T follicular helper cell (primary cell): Measurements from ENCODE around the gene MTMR3.

Experiments used
- DNase-seq: peaks from one replicate; pipeline ENCODE4 v3.0.0-alpha.2; 2020; ENCODE audit warnings: low read depth

Gene MTMR3

DNA sequence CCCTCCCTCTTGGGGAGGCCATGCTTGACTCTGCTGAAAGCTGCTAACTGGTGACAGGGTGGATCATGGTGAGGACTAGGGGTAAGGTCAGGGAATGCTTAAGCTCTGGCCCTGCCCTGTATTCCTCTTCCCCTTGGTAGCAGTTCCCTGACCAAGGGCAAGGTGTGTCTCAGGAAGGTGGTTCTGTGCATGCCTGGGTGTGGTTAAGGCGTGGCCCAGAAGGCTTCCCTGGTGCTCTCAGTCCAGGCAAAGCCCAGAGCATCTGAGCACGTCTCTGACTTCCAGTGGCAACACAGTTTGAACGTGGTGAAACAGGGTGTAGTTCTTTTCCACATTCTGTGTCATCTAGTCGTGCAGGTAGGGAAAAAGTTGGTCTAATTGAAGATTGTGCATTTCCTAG lies 144.2 kb downstream of the MTMR3 start:
- DNase-seq = no peak

DNA sequence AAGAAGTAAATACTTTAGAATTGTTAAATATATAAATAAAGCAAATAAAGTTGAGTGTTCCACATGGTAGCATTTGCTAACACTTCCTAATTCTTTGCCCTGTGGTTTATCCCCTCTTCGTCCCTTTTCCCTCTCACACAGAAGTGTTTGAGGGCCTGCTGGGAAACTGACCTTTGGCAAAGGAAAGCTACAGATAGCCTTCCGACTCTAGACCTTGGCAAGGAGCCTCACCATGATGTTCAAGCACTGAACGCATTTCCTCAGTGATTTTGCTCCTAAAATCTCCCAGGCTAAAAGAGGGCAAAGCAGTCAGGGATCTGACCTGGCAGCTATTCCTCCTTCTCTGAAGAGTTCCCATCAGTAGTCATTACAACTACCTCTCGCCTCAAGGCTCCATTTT lies 144.8 kb downstream of the MTMR3 start:
- no peak for DNase-seq

DNA sequence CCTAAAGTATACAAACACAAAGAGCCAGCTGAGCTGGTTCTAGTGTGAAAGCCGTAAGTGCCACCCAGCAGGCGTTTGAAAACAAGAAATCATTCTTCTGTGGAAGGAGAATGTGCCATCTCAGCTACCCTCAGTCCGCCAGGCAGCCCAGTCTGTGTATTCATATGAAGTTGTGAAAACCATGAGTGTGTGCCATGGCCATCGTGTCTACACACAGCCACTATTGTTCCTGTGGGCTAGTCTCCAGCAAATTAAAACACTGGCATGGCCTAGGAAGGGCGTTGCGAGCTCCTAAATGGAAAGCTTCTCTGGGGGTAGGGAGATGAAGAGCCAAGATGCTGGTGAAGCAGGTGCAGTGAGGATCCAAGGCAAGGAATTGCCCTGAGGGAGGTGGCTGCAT lies 145.8 kb downstream of the MTMR3 start:
- DNase-seq = no peak

DNA sequence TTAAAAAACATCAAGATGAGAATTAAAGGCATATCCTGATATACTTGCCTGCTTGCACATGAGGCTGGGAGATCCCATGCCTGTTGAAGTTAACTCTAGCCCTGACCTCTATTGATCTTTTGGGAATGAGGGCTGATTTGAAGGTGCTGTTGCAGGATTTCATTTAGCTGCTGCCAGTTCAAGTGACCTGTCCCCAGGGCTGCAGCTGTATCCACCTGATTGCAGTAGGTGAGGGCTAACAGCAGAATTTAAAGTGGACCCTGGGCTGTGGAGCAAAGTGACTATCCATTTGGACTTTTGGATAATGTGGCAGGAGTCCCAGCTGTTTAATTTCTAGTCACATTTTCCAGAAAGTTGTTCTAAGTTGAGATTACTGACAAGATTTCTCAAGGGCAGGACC lies 146.5 kb downstream of the MTMR3 start:
- DNase-seq = no peak

DNA sequence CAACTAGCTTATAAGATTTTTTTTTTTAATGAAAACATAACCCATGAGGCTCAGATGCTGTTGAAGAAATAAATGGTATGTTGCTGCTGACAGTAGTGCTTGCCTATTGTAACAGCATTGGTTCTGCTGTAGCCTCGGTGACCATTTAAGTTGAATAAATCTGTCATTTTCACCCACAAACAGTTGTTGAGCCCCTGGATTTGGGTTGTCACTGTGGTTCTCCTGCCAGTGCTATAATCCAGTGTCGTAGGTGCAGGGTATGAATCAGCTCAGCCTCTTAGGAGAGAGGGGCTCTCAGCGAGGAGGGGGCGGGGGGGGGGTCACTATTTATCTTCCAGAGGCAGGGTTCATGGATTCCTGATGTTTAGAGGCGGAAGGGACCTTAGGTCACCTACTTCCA lies 147.4 kb downstream of the MTMR3 start:
- no peak for DNase-seq

DNA sequence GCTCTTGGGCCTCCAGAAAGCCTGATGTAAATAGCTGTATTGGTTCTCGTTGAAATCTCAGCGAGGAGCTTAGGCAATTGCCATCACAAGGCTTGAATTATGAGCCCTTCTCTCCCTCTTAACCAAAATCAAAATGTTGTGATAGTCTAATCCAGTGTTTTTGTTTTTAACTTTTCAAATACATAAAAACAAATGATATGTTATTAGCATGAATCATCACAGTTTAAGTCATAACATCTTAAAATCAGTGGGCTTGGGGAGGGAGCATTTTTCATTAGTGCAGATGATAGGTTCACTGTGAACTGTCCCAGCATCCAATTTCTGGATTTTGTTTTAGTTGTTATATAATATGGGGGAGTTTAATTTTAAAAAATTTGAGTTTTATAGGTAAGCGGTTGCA lies 148.4 kb downstream of the MTMR3 start:
- DNase-seq = no peak

DNA sequence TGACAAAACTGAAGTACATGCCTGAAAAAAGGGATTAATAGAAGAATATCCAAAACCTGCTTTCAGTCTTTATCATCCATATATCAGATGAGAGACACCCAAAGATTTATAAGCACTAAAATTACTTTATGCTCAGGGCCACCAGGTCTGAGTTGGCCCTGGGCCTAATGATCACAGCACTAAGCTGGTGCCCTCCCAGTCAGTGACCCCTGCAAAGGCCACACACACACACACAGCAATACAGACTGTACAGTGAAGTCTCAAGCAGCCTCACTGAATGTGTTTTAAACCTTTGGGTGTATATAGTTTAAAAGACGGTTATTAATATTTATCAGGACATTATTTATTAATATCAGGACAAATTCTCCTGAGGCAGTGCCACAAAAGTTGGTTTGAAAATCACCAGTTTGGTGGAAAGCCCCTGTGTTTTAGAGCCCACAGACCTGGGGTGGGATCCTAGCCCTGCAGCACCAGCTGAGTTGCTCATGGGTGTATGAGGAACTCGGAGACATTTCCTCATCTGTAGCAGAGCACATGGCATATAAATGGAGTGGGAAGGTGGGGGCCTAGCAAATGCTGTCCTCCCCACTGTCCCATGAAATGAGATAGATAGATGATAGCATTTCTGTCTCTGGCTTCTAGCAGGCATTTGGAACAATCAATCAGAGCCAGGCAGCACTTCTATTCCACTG lies 148.9 kb downstream of the MTMR3 start:
- no peak for DNase-seq

DNA sequence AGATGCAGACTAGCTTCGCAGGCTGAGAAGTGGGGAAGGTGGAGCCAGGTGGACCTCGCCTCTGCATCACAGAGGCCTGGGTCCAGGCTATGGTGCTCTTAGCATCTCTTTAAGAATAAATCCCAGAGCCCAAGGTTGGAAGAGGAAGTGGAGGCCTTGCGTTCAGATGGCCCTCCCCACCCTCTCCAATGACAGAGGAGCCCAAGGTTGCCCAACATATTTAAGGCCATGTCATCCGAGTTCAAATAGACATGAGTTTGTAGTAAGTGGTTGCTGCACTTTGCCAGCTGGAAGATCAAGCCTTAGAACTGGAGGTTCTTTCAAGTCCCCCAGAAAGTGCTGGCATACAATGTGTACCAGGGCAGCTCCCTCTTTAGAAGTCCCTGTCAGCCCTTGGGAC lies 150.2 kb downstream of the MTMR3 start:
- no peak for DNase-seq

DNA sequence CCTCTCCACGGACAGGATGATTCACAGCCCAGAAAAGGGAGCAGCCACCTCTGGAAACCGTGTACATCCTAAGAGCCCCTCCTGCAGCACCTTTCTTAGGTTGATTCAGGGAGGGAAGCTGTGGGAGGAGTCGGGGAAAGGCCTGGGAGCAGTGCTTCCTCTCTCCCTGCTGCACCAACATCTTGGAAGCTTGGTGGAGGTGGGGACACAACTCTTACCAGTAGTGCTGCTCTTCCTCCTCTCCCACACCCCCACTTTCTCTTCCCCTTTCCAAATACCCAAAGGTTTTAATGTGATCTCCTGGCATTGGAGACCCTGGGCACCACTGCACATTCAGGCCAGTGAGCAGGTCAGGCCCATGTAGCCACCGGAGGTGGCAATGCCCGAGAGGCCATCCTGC lies 150.9 kb downstream of the MTMR3 start:
- DNase-seq = no peak

DNA sequence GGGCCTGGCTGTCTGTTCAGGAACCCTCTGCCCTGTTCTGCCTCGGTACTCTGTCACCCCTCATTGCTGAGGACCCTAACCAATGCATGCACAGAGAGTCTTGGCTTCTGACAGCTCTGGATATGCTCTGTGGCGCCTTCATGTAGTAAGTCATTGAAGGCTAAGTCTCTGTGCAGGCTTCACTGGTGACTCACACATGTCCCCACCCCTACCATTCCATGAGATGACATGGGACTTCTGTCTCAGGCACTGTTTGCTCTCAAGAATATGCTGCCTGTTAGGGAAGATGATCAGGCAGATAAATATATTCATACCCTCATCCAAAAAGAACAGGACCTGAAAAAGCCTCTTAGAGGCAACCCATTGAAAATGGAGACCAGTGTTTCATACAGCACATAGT lies 153.7 kb downstream of the MTMR3 start:
- DNase-seq = no peak

DNA sequence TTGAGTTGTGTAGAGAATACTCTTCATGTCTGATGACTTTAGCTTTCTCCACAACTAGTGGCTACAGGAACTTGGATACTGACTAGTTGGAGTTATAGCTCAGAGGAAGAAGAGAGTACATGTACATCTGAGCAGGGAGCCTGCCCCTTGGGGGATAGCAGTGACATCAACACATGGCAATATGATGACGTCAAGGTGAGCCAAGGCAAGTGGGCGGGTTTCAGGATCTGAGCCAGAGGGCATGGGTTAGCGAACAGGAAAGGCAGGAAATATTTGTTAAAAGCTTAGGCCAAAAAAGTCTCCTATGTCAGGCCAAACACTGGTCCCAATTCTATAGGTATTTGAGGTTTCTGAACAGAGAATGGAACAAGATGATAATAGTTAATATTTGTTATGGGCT lies 155.2 kb downstream of the MTMR3 start:
- no peak for DNase-seq

DNA sequence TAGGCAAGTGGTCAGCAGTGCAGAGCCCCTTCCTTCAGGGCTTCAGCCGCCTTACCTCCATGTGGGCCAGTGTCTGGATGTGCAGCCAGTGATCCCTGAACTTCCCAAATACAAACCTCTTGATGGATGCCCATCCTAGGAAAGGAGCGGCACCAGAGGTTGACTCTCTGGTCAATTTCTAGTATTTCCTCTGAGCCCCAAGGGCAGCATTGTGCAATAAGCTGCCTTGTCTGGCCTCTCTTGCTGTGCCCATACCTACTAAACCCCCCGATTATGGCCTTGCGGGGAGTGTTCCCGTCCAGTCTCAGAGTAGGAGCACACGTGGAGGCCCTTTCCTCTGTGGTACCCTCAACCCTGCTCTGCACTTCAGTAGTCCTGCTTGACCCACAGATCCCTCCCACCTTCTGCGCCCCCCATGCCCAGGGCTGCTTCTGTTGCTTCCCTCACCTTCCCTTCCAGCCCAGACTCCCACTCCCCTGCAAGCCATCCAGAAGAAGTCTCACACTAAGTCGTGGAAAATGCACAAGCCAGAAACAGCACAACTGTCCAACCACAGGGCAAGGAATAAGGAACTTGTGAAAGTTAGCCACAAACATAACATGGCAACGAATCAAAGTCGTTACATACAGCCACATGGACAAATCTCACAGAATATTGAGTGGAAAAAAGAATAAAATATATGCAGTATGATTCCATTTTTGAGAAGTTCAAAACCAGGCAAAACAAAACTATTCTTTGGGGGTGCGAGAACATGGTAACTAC lies 157.7 kb downstream of the MTMR3 start:
- no peak for DNase-seq

DNA sequence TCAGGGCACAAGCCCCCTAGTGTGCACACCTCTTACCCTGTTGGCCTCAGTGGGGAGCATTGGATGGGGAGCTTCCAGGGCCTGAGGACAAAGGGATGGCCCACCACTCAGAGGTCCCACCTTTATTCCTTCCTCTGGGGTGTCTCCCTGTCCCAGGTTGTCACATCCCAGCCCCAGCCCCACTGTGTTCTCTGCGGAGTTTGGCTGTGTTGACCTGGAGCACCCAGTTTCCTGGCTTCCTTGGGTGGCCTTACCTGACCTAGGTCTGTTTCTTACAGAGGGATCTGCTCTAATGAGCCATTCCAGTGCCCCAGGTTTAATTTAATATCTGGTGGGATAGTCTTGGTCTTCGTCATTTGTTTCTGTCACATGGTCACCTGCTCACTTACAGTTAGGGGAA lies 158.5 kb downstream of the MTMR3 start:
- no peak for DNase-seq

DNA sequence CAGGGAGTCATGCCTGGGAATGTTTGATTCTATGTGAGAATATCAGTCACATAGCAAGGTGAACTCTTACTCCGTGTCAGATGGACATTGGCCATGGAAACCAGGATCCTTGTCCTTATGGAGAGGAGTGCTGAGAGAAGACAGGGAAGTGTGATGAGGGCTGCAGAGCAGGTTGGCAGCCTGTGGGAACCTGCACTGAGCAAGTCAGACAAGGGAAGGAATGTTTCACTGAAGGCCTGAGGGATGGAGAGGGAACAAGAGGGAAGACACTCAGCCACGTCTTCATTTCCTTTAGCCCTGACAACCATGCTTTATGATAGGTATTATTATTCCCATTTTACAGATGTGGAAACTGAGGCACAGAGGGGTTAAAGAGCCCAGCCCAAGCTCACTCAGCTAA lies 158.9 kb downstream of the MTMR3 start:
- no peak for DNase-seq

DNA sequence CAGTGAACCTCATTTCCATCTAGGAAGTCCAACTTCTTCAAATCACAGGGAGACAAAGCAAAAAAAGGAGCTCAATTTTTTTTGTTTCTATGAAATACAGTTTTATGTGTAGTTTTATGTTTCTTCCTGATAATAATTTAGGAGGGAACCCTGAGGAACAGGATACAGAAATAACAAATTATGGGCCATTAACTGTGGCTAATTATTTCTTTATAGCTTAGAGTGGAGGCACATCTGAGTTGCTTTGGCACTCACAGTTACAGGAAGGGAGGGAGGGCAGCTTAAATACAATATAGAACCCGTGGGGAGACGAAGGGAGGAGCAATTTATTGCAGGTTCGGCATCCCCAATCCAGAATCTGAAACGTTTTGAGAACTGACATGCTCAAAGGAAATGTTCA lies 160.2 kb downstream of the MTMR3 start:
- no peak for DNase-seq

DNA sequence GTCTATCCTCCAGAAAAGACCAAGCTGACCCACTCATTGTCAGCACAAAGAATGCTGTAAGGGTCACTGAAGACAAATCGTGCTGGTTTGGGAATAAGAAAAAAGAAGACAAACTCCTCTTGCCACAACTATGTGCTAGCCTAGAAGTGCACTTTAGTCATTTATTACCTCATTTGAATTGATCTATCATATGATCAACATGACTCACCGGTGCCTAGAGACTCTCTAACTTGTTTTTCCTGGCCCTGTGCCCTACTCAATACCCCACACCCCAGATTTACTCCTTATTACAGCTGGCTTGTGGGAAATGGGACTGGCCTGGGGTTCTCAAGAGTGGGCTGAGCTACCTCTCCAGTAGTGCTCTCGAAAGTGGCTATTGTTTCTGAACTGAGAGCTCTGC lies 161.4 kb downstream of the MTMR3 start:
- no peak for DNase-seq

DNA sequence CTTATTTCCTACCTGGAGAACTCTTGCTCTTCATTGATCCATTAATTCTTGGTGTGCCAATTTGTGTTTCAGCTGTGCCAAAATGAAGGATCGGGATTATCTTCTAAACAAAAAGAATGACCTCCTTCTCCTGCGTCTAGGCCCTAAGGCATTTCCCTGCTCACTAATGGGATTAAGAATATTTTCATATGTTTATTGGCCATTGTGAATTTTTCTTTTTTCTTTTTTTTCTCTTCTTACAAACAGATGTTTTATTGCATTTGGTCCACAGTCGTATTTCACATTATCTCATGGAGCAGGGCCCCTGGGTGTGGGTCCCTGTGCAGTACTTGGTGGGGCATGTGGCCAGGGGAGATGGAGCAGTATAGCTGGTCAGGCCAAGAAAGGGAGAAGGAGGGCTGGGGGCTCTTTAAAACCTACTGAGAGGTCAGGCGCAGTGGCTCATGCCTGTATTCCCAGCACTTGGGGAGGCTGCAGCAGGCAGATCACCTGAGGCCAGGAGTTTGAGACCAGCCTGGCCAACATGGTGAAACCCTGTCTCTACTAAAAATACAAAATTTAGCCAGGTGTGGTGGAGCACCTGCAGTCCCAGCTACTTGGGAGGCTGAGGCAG lies 162.0 kb downstream of the MTMR3 start:
- DNase-seq = no peak

DNA sequence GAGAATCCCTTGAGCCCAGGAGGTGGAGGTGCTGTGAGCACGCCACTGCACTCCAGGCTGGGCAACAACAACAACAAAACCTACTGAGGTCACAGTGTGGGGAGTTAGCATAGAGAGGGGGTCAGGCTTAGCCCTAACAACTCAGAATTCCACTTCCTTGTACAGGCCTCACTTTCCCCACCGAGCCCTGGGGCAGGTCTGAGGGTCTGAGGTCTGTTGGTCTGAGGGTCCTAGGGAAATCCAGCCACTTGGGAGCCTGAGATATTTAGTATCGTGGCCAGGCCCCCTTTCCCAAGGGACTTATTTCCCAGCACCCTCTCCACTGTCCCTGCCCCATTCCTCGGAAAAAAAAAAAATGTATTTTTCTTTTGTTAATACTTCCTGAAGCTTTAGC lies 162.5 kb downstream of the MTMR3 start:
- DNase-seq = no peak

DNA sequence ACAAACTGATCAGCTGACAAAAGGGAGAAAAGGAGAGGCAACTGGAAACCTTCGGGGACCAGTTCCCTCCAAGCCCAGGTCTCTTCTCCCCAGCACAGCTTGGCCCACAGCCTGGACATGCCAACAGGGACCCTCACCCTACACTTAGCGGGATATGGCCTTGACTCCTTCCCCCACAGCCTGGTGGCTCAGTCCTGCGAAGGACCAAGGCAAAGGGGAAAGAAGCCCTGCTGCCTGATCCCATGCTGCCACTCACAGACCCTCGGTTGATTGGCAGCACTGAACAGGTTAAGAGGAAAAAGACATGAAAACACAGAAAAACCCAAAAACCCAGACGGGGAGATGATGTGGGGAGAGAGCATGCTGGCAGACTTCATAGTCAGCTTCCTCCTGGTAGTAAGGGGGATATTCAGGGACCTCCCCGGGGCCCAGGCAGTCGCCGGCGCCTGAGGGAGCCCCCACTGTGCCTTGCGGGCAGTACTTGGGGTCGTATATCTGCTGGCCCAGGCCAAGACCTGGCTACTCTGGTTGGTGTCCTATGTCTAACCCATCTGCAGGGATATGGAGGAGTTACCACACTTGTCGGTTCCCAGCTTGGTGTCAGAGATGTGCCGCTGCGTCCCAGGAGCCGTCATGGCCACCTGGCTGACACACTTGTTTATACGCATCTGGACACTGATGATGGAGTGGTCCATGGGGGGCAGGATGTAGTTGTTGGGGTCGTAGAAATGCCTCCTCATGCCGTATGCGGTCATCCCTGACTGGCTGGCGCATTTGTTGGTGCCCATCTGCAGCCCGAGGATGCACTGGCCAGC lies 163.1 kb downstream of the MTMR3 start:
- DNase-seq = no peak

DNA sequence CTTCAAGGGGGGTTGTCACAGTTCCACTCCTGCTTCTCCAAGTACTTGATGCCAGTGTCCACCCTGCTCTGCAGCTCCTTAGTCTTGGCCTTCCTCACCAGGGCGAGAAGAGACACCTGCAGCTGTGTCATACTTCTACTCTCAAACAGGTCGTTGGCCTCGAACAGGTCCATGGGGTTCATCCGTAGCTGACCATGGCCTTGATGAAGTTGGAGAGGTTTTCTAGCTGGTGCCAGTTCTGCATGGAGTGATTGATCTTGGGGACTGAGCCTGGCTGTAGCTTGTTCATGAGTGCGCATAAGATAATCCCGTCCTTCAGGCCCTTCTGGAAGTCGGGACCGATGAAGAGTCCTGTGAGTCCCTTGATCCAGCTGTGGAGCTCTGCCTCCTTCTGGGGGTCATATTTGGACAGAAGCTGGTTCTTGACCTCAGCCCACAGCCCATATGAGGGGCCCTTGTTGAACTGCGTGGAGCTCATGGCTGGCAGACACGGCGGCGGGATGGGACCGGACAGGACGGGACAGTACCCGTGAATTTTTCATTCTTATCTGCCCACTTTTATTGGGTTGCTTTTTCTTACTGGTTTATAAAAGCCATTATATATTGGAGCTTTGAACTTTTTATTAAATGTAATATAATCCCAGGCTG lies 163.9 kb downstream of the MTMR3 start:
- no peak for DNase-seq

DNA sequence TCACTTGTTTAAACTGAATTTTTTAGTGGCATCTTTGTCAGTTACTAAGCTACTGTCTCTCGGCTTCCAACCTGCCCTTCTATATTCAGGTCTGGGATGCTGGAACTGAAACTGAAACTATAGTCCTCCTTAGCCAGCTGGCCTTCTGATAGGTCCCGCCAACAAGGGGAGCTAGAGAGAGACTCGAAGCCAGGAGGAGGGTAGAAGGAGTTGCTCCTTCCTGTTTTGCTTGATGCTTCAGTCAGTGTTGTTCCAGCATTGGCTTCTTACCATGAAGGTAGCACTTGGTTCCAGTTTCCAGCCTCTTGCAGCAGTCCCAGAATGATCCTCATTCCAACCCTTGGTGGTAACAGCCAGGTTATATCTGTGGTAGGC lies 164.4 kb downstream of the MTMR3 start:
- peak; percentile 4 for DNase-seq

DNA sequence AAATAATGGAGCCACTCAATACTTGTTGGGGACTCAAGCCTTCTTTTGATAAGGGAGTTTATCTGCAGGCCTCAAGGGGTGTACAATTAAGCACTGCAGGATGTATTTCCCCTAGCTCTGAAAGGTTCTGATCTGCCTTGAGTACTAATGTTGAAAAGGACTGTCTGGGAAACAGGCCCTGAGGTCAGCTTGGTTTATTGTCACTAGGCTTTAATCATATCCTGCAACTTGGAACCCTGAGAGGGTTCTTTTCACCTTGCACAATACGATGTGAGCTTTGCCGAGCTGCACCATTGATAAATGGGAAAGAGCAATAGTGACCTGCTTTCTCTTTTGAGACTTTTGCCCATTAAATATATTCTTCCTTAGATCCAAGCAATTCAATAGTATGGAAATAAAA lies 165.7 kb downstream of the MTMR3 start:
- no peak for DNase-seq
